Liver (tissue), 9 donors: ENCODE data around the gene KIF26B. TPM values are rescaled to one million over a fixed set of nuclear protein-coding genes. Genes with fewer than 3 reads are reported as not detected.

ENCODE experiments used
- DNase-seq: peaks from one replicate; pipeline ENCODE4 v3.0.0-alpha.2; 2017; ENCODE audit warnings: low spot score
- H3K27ac ChIP-seq, 2 donors: one replicate each; pipeline ENCODE4 v1.7.0; 2013; ENCODE audit warnings: inconsistent platforms in 2 of 2, low read length in 2 of 2, control low read depth in 1 of 2, low read depth in 1 of 2, mild to moderate bottlenecking in 1 of 2
- H3K27me3 ChIP-seq, 4 donors: one replicate each; pipeline versions ENCODE4 v1.6.1 to v1.7.0; 2013; ENCODE audit warnings: low read length in 3 of 4, inconsistent platforms in 1 of 4, mild to moderate bottlenecking in 1 of 4, moderate library complexity in 1 of 4; ENCODE audit not compliant: control insufficient read depth in 4 of 4, insufficient read depth in 4 of 4
- H3K36me3 ChIP-seq, 4 donors: one replicate each; pipeline versions ENCODE4 v1.6.1 to v1.7.0; 2013; ENCODE audit warnings: low read length in 3 of 4, mild to moderate bottlenecking in 3 of 4, low read depth in 1 of 4, moderate library complexity in 1 of 4; ENCODE audit not compliant: control insufficient read depth in 4 of 4, insufficient read depth in 3 of 4
- H3K4me1 ChIP-seq, 4 donors: one replicate each; pipeline versions ENCODE4 v1.6.1 to v1.7.0; 2013; ENCODE audit warnings: low read length in 3 of 4, mild to moderate bottlenecking in 3 of 4, moderate library complexity in 1 of 4; ENCODE audit not compliant: control insufficient read depth in 4 of 4, insufficient read depth in 4 of 4
- H3K4me3 ChIP-seq, 3 donors: one replicate each; pipeline versions ENCODE4 v1.6.1 to v1.7.0; 2013; ENCODE audit warnings: low read length in 3 of 3, control low read depth in 1 of 3, low read depth in 1 of 3, mild to moderate bottlenecking in 1 of 3
- H3K9ac ChIP-seq, 2 donors: one replicate each; pipeline ENCODE4 v1.7.0; 2013; ENCODE audit warnings: low read length in 2 of 2, mild to moderate bottlenecking in 2 of 2, moderate library complexity in 2 of 2, control low read depth in 1 of 2, low read depth in 1 of 2
- H3K9me3 ChIP-seq, 4 donors: one replicate each; pipeline versions ENCODE4 v1.6.1 to v1.7.0; 2013; ENCODE audit warnings: low read length in 3 of 4; ENCODE audit not compliant: control insufficient read depth in 4 of 4
- CTCF ChIP-seq: fragments of 150-350 bp; IDR thresholded peaks from 2 replicates; pipeline ENCODE4 v1.5.1; 2017; ENCODE audit warnings: improper control_type of control experiment, low read depth, low read length; ENCODE audit not compliant: missing input control
- FOXA1 ChIP-seq: IDR thresholded peaks from 2 replicates; pipeline ENCODE4 v1.6.1; 2016; ENCODE audit warnings: antibody characterized with exemption
- FOXA2 ChIP-seq: IDR thresholded peaks from 2 replicates; pipeline ENCODE4 v1.6.1; 2016; ENCODE audit warnings: antibody characterized with exemption
- GABPA ChIP-seq, 2 donors: IDR thresholded peaks in 1 of 2; conservative IDR thresholded peaks in 1 of 2; 2 replicates each; pipeline ENCODE4 v1.6.1; 2016; ENCODE audit warnings: antibody characterized with exemption in 2 of 2, mild to moderate bottlenecking in 1 of 2, moderate library complexity in 1 of 2
- HNF4A ChIP-seq, 2 donors: conservative IDR thresholded peaks; 2 replicates each; pipeline ENCODE4 v1.6.1; 2016; ENCODE audit warnings: antibody characterized with exemption in 2 of 2, mild to moderate bottlenecking in 2 of 2
- HNF4G ChIP-seq: IDR thresholded peaks from 2 replicates; pipeline ENCODE4 v1.6.1; 2016; ENCODE audit warnings: antibody characterized with exemption
- JUND ChIP-seq, 2 donors: IDR thresholded peaks; 2 replicates each; pipeline ENCODE4 v1.6.1; 2016; ENCODE audit warnings: antibody characterized with exemption in 2 of 2
- NR2F2 ChIP-seq: IDR thresholded peaks from 2 replicates; pipeline ENCODE4 v1.6.1; 2016; ENCODE audit warnings: antibody characterized with exemption
- RAD21 ChIP-seq, 2 donors: IDR thresholded peaks; 2 replicates each; pipeline ENCODE4 v1.6.1; 2016; ENCODE audit warnings: antibody characterized with exemption in 2 of 2, mild to moderate bottlenecking in 2 of 2
- RXRA ChIP-seq, 2 donors: IDR thresholded peaks; 2 replicates each; pipeline ENCODE4 v1.6.1; 2017 to 2018; ENCODE audit warnings: antibody characterized with exemption in 2 of 2, mild to moderate bottlenecking in 1 of 2
- SP1 ChIP-seq: IDR thresholded peaks from 2 replicates; pipeline ENCODE4 v1.6.1; 2018; ENCODE audit warnings: antibody characterized with exemption, mild to moderate bottlenecking
- TAF1 ChIP-seq: conservative IDR thresholded peaks from 2 replicates; pipeline ENCODE4 v1.6.1; 2016; ENCODE audit warnings: antibody characterized with exemption, mild to moderate bottlenecking
- YY1 ChIP-seq: IDR thresholded peaks from 2 replicates; pipeline ENCODE4 v1.6.1; 2016; ENCODE audit warnings: antibody characterized with exemption, mild to moderate bottlenecking
- WGBS: extraction: QIAGEN DNeasy Blood & Tissue Kit; methylation state at CpG from one replicate; pipeline ENCODE4 v1.1.7; 2013; 5-methylcytosine and 5-hydroxymethylcytosine counted together
- polyA plus RNA-seq, 2 donors: library from polyadenylated mRNA; stranded (reverse) in 1 of 2; unstranded in 1 of 2; fragments of 200-250 nt in 1 of 2; fragments of >200 nt in 1 of 2; fragmentation: Nextera tagmentation in 1 of 2; extraction: Ambion mirVana in 1 of 2; gene quantifications; one replicate each; pipeline versions ENCODE4 v1.2.1 to v1.2.3, GENCODE V29; 2013 to 2015
- total RNA-seq, 2 donors: library from RNA; depleted of rRNA; stranded (reverse); fragments of >200 nt; gene quantifications; one replicate each; pipeline ENCODE4 v1.2.3, GENCODE V29; 2014
- TF ChIP-seq, protein P1 (sequence below): IDR thresholded peaks from 2 replicates; pipeline ENCODE4 v1.6.1; 2016; ENCODE audit warnings: antibody characterized with exemption, mild to moderate bottlenecking
- TF ChIP-seq, protein P2 (sequence below): IDR thresholded peaks from 2 replicates; pipeline ENCODE4 v1.6.1; 2016; ENCODE audit warnings: antibody characterized with exemption
- TF ChIP-seq, protein P3 (sequence below): IDR thresholded peaks from 2 replicates; pipeline ENCODE4 v1.6.1; 2016; ENCODE audit warnings: antibody characterized with exemption
- TF ChIP-seq, protein P4 (sequence below): IDR thresholded peaks from 2 replicates; pipeline ENCODE4 v1.6.1; 2016; ENCODE audit warnings: antibody characterized with exemption
- donor health status: healthy.
- donor health status: healthy.
- donor health status: healthy.
- donor health status: healthy.
- donor health status: healthy.

KIF26B gene
- total and polyA plus RNA-seq, 4 donors, result 0.10 to 1.7 (median 0.34) TPM

GRCh38 chr1:245651093-245651492 lies 496.3 kb downstream of the KIF26B start:
- DNase-seq, result no peak
- H3K4me1 ChIP-seq, result no peaks in the 10 kb centered on the region
- H3K36me3 ChIP-seq, result no peaks in the 10 kb centered on the region
- no peak overlapping the region for H3K27ac ChIP-seq
- 88% methylated on average over 3 of the region's 3 CpGs for WGBS
- H3K4me3 ChIP-seq, result no peak overlapping the region
- H3K9me3 ChIP-seq, result no peaks in the 10 kb centered on the region
- H3K27me3 ChIP-seq, result no peaks in the 10 kb centered on the region
- TF ChIP-seq, protein P1, sequence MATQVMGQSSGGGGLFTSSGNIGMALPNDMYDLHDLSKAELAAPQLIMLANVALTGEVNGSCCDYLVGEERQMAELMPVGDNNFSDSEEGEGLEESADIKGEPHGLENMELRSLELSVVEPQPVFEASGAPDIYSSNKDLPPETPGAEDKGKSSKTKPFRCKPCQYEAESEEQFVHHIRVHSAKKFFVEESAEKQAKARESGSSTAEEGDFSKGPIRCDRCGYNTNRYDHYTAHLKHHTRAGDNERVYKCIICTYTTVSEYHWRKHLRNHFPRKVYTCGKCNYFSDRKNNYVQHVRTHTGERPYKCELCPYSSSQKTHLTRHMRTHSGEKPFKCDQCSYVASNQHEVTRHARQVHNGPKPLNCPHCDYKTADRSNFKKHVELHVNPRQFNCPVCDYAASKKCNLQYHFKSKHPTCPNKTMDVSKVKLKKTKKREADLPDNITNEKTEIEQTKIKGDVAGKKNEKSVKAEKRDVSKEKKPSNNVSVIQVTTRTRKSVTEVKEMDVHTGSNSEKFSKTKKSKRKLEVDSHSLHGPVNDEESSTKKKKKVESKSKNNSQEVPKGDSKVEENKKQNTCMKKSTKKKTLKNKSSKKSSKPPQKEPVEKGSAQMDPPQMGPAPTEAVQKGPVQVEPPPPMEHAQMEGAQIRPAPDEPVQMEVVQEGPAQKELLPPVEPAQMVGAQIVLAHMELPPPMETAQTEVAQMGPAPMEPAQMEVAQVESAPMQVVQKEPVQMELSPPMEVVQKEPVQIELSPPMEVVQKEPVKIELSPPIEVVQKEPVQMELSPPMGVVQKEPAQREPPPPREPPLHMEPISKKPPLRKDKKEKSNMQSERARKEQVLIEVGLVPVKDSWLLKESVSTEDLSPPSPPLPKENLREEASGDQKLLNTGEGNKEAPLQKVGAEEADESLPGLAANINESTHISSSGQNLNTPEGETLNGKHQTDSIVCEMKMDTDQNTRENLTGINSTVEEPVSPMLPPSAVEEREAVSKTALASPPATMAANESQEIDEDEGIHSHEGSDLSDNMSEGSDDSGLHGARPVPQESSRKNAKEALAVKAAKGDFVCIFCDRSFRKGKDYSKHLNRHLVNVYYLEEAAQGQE, result no peak
- TF ChIP-seq JUND (IDR thresholded peaks at IDR 0.05) (no peak), RXRA (IDR thresholded peaks at IDR 0.05) (no peak), FOXA2 (no peak), YY1 (no peak), CTCF (no peak), NR2F2 (no peak), SP1 (no peak)
- TF ChIP-seq, protein P2, sequence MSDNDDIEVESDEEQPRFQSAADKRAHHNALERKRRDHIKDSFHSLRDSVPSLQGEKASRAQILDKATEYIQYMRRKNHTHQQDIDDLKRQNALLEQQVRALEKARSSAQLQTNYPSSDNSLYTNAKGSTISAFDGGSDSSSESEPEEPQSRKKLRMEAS, result no peak
- TF ChIP-seq, protein P3, sequence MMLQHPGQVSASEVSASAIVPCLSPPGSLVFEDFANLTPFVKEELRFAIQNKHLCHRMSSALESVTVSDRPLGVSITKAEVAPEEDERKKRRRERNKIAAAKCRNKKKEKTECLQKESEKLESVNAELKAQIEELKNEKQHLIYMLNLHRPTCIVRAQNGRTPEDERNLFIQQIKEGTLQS, result no peak
- TF ChIP-seq, protein P4, sequence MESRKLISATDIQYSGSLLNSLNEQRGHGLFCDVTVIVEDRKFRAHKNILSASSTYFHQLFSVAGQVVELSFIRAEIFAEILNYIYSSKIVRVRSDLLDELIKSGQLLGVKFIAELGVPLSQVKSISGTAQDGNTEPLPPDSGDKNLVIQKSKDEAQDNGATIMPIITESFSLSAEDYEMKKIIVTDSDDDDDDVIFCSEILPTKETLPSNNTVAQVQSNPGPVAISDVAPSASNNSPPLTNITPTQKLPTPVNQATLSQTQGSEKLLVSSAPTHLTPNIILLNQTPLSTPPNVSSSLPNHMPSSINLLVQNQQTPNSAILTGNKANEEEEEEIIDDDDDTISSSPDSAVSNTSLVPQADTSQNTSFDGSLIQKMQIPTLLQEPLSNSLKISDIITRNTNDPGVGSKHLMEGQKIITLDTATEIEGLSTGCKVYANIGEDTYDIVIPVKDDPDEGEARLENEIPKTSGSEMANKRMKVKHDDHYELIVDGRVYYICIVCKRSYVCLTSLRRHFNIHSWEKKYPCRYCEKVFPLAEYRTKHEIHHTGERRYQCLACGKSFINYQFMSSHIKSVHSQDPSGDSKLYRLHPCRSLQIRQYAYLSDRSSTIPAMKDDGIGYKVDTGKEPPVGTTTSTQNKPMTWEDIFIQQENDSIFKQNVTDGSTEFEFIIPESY, result no peak
- no peak overlapping the region for H3K9ac ChIP-seq

DNA sequence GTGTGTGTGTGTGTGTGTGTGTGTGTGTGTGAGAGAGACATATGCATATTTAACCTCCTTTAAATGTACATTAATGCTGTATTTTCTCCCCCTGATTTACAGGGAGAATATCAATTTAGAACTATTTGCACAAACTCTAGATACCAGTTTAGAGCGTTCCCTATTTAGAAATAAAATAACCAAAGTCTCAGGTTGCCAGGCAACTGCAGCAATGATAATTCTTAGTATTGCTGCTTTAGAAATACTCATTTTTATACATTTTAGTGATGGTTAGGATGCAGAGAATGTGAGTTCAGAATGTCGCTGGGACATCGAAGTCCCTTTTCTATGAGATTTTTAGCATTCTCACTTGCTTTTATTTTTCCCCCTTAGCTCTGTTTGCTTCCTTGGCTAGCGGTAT lies 497.3 kb downstream of the KIF26B start:
- 94% methylated on average over 4 of the region's 4 CpGs for WGBS

More for the DNA sequence above, 497.3 kb downstream of the KIF26B start:
- H3K4me1 ChIP-seq, result no peaks in the 10 kb centered on the region
- H3K9me3 ChIP-seq, result no peaks in the 10 kb centered on the region
- H3K36me3 ChIP-seq, result no peaks in the 10 kb centered on the region
- H3K27me3 ChIP-seq, result no peaks in the 10 kb centered on the region
- H3K27ac ChIP-seq, result no peak overlapping the region
- H3K9ac ChIP-seq, result no peak overlapping the region
- H3K4me3 ChIP-seq, result no peak overlapping the region
- TF ChIP-seq FOXA1 (no peak), TAF1 (no peak), JUND (IDR thresholded peaks at IDR 0.05) (no peak), HNF4G (no peak), RXRA (IDR thresholded peaks at IDR 0.05) (no peak), RAD21 (IDR thresholded peaks at IDR 0.05) (no peak), GABPA (IDR thresholded peaks at IDR 0.05 in 1 of 2, conservative IDR thresholded peaks at IDR 0.05 in 1 of 2) (no peak), FOXA2 (no peak), HNF4A (conservative IDR thresholded peaks at IDR 0.05) (no peak)
- TF ChIP-seq, protein P1, result no peak
- TF ChIP-seq, protein P2, result no peak
- TF ChIP-seq, protein P4, result no peak
- DNase-seq, result no peak
